Tibial artery (tissue), 4 donors: Measurements from ENCODE around the gene HILPDA.

ENCODE experiments used
- DNase-seq, 2 donors: peaks; one replicate each; pipeline ENCODE4 v3.0.0-alpha.2; 2019
- H3K27ac ChIP-seq, 2 donors: fragments of 200-600 bp; sonication (generic) in 1 of 2; 1 replicate in 1 of 2; 2 replicates in 1 of 2; pipeline ENCODE4 v1.5.1; 2018 to 2019; ENCODE audit warnings: mild to moderate bottlenecking in 1 of 2
- H3K27me3 ChIP-seq, 2 donors: fragments of 200-600 bp; sonication (generic) in 1 of 2; one replicate each; pipeline versions ENCODE4 v1.5.1 to v1.6.0; 2016 to 2019
- H3K36me3 ChIP-seq, 3 donors: fragments of 200-600 bp; sonication (generic) in 2 of 3; one replicate each; pipeline ENCODE4 v1.5.1; 2016 to 2019; ENCODE audit warnings: mild to moderate bottlenecking in 2 of 3
- H3K4me1 ChIP-seq, 4 donors: fragments of 200-600 bp; sonication (generic) in 2 of 4; 1 replicate in 3 of 4; 2 replicates in 1 of 4; pipeline ENCODE4 v1.5.1; 2016 to 2019
- H3K4me3 ChIP-seq, 2 donors: fragments of 200-600 bp; sonication (generic) in 1 of 2; 1 replicate in 1 of 2; 2 replicates in 1 of 2; pipeline ENCODE4 v1.5.1; 2018 to 2019; ENCODE audit warnings: mild to moderate bottlenecking in 2 of 2
- H3K9me3 ChIP-seq, 3 donors: fragments of 200-600 bp; sonication (generic) in 1 of 3; one replicate each; pipeline ENCODE4 v1.5.1; 2016 to 2019
- CTCF ChIP-seq, 2 experiments: fragments of 200-600 bp in 1 of 2; fragments of 450-650 bp in 1 of 2; IDR thresholded peaks; one replicate each; pipeline ENCODE4 v1.5.1; 2017 to 2019; ENCODE audit warnings: antibody characterized with exemption in 2 of 2, mild to moderate bottlenecking in 1 of 2, moderate library complexity in 1 of 2
- intact Hi-C: fragments of 100-400 bp; cut with DNase I; formaldehyde crosslinking; loops from one replicate; pipeline ENCODE4 v1.15.0; 2023; ENCODE audit warnings: low total_unique reads

The HILPDA gene

GRCh38 chr7:128431754-128432153 is 23.9 kb upstream of the HILPDA start:
- Histone ChIP-seq H3K27me3 (peaks cover 0 to 21% of the 10 kb centered on the region in 2 donors), H3K4me1 (peaks cover 0 to 5% (median 2%) of the 10 kb centered on the region in 4 donors), H3K27ac (no peak overlapping the region), H3K4me3 (no peak overlapping the region), H3K36me3 (no peaks in the 10 kb centered on the region), H3K9me3 (no peaks in the 10 kb centered on the region)
- no peak for DNase-seq
- no peak for TF ChIP-seq CTCF (IDR thresholded peaks at IDR 0.05)
- intact Hi-C loops: no loop called here

GRCh38 chr7:128434413-128435326 is 21.0 kb upstream of the HILPDA start:
- TF ChIP-seq CTCF (IDR thresholded peaks at IDR 0.05): no peak
- intact Hi-C loops: no loop called here
- no peaks in the 10 kb centered on the region for H3K9me3 ChIP-seq
- H3K27ac ChIP-seq: no peak overlapping the region
- no peak for DNase-seq
- H3K4me3 ChIP-seq: no peak overlapping the region
- no peaks in the 10 kb centered on the region for H3K36me3 ChIP-seq
- H3K4me1 ChIP-seq: no peaks in the 10 kb centered on the region
- H3K27me3 ChIP-seq: peaks cover 0 to 18% of the 10 kb centered on the region in 2 donors

- H3K36me3 ChIP-seq: no peaks in the 10 kb centered on the region
- no peaks in the 10 kb centered on the region for H3K9me3 ChIP-seq
- no peak for DNase-seq
- intact Hi-C loops: no loop called here
- no peak for TF ChIP-seq CTCF (IDR thresholded peaks at IDR 0.05)
- H3K27me3 ChIP-seq: peaks cover 0 to 13% of the 10 kb centered on the region in 2 donors
- H3K27ac ChIP-seq: no peak overlapping the region
- H3K4me3 ChIP-seq: no peak overlapping the region
- H3K4me1 ChIP-seq: no peaks in the 10 kb centered on the region
These were observed 20.4 kb upstream of the HILPDA start for GRCh38 chr7:128435327-128435686.

- intact Hi-C loops: no loop called here
- DNase-seq: no peak
- no peaks in the 10 kb centered on the region for H3K4me1 ChIP-seq
- TF ChIP-seq CTCF (IDR thresholded peaks at IDR 0.05): no peak
- H3K36me3 ChIP-seq: no peaks in the 10 kb centered on the region
- H3K4me3 ChIP-seq: no peak overlapping the region
- H3K27ac ChIP-seq: no peak overlapping the region
- H3K27me3 ChIP-seq: peaks cover 0 to 3% of the 10 kb centered on the region in 2 donors
- H3K9me3 ChIP-seq: no peaks in the 10 kb centered on the region
These were observed 18.0 kb upstream of the HILPDA start for GRCh38 chr7:128437426-128438332.

- no peaks in the 10 kb centered on the region for H3K36me3 ChIP-seq
- no peaks in the 10 kb centered on the region for H3K27me3 ChIP-seq
- no peak for DNase-seq
- H3K4me3 ChIP-seq: no peak overlapping the region
- no peaks in the 10 kb centered on the region for H3K9me3 ChIP-seq
- H3K27ac ChIP-seq: no peak overlapping the region
- intact Hi-C loops: no loop called here
- TF ChIP-seq CTCF (IDR thresholded peaks at IDR 0.05): no peak
- peaks cover 0 to 7% (median 3%) of the 10 kb centered on the region in 4 donors for H3K4me1 ChIP-seq
These were observed 13.3 kb upstream of the HILPDA start for GRCh38 chr7:128442356-128442755.
